Skeletal muscle tissue (tissue), 4 donors: ENCODE measurements around the gene SAPCD1. TPM values are rescaled to one million over a fixed set of nuclear protein-coding genes. Genes with fewer than 3 reads are reported as not detected.

Experiments
- H3K27ac ChIP-seq: one replicate; pipeline ENCODE4 v1.7.0; 2013; ENCODE audit warnings: mild to moderate bottlenecking, low read depth, low read length, inconsistent platforms
- H3K27me3 ChIP-seq, 3 donors: one replicate each; pipeline ENCODE4 v1.7.0; 2013; ENCODE audit warnings: low read length in 3 of 3; ENCODE audit not compliant: control insufficient read depth in 3 of 3, insufficient read depth in 3 of 3
- H3K36me3 ChIP-seq, 3 donors: one replicate each; pipeline ENCODE4 v1.7.0; 2013; ENCODE audit warnings: low read length in 3 of 3; ENCODE audit not compliant: control insufficient read depth in 3 of 3, insufficient read depth in 3 of 3
- H3K4me1 ChIP-seq, 3 donors: one replicate each; pipeline ENCODE4 v1.7.0; 2013; ENCODE audit warnings: low read length in 3 of 3, mild to moderate bottlenecking in 3 of 3; ENCODE audit not compliant: control insufficient read depth in 3 of 3, insufficient read depth in 3 of 3
- H3K4me3 ChIP-seq, 3 donors: one replicate each; pipeline ENCODE4 v1.7.0; 2013; ENCODE audit warnings: low read length in 3 of 3
- H3K9ac ChIP-seq, 3 donors: one replicate each; pipeline ENCODE4 v1.7.0; 2013; ENCODE audit warnings: low read length in 3 of 3, mild to moderate bottlenecking in 3 of 3, moderate library complexity in 2 of 3, low read depth in 1 of 3
- H3K9me3 ChIP-seq, 3 donors: one replicate each; pipeline ENCODE4 v1.7.0; 2013; ENCODE audit warnings: low read length in 3 of 3; ENCODE audit not compliant: control insufficient read depth in 3 of 3
- total RNA-seq: library from RNA; depleted of rRNA; stranded (reverse); fragments of >200 nt; gene quantifications from one replicate; pipeline ENCODE4 v1.2.3, GENCODE V29; 2014
- donor health status: Osteomylitis.

Gene SAPCD1
- total RNA-seq, 1 donor from 2014 or later = 1.0 TPM

GRCh38 chr6:31729979-31730630 lies 32.4 kb upstream of the SAPCD1 start:
- Histone ChIP-seq H3K4me1 (peaks cover 28 to 30% (median 29%) of the 10 kb centered on the region in 3 donors), H3K27ac (peak overlapping the region; percentile 95), H3K4me3 (peak overlapping the region; percentile 80 to 88 (median 81)), H3K36me3 (peaks cover 13 to 34% (median 24%) of the 10 kb centered on the region in 3 donors), H3K9ac (peak overlapping the region; percentile 81 to 86 (median 84)), H3K27me3 (peaks cover 0 to 2% (median 0%) of the 10 kb centered on the region in 3 donors), H3K9me3 (no peaks in the 10 kb centered on the region)

GRCh38 chr6:31730631-31731086 lies 31.8 kb upstream of the SAPCD1 start:
- peak overlapping the region; percentile 40 for H3K27ac ChIP-seq
- H3K9ac ChIP-seq = peak overlapping the region in 1 of 3 donors; percentile 86
- peaks cover 0 to 7% (median 0%) of the 10 kb centered on the region in 3 donors for H3K27me3 ChIP-seq
- no peaks in the 10 kb centered on the region for H3K9me3 ChIP-seq
- H3K36me3 ChIP-seq = peaks cover 13 to 34% (median 24%) of the 10 kb centered on the region in 3 donors
- peaks cover 29 to 33% (median 30%) of the 10 kb centered on the region in 3 donors for H3K4me1 ChIP-seq
- peak overlapping the region in 1 of 3 donors; percentile 88 for H3K4me3 ChIP-seq

GRCh38 chr6:31732029-31732428 lies 30.4 kb upstream of the SAPCD1 start:
- no peak overlapping the region for H3K27ac ChIP-seq
- no peak overlapping the region for H3K4me3 ChIP-seq
- H3K9ac ChIP-seq = no peak overlapping the region
- peaks cover 30 to 43% (median 35%) of the 10 kb centered on the region in 3 donors for H3K4me1 ChIP-seq
- H3K27me3 ChIP-seq = peaks cover 0 to 14% (median 0%) of the 10 kb centered on the region in 3 donors
- no peaks in the 10 kb centered on the region for H3K9me3 ChIP-seq
- peaks cover 9 to 23% (median 16%) of the 10 kb centered on the region in 3 donors for H3K36me3 ChIP-seq

GRCh38 chr6:31733734-31734133 lies 28.7 kb upstream of the SAPCD1 start:
- Histone ChIP-seq H3K4me3 (peak overlapping the region in 1 of 3 donors; percentile 65), H3K27ac (peak overlapping the region; percentile 81), H3K9me3 (no peaks in the 10 kb centered on the region), H3K4me1 (peaks cover 35 to 45% (median 38%) of the 10 kb centered on the region in 3 donors), H3K36me3 (peaks cover 4 to 19% (median 14%) of the 10 kb centered on the region in 3 donors), H3K27me3 (peaks cover 0 to 14% (median 0%) of the 10 kb centered on the region in 3 donors), H3K9ac (no peak overlapping the region)

- H3K36me3 ChIP-seq = peaks cover 4 to 19% (median 14%) of the 10 kb centered on the region in 3 donors
- H3K27me3 ChIP-seq = peaks cover 0 to 14% (median 0%) of the 10 kb centered on the region in 3 donors
- H3K9ac ChIP-seq = peak overlapping the region; percentile 73 to 87 (median 82)
- H3K9me3 ChIP-seq = no peaks in the 10 kb centered on the region
- peaks cover 33 to 45% (median 36%) of the 10 kb centered on the region in 3 donors for H3K4me1 ChIP-seq
- H3K27ac ChIP-seq = peak overlapping the region; percentile 81
- H3K4me3 ChIP-seq = peak overlapping the region; percentile 65 to 92 (median 79)
Observed at GRCh38 chr6:31734247-31734820, 28.1 kb upstream of the SAPCD1 start.

- Histone ChIP-seq H3K9me3 (no peaks in the 10 kb centered on the region), H3K36me3 (peaks cover 4 to 19% (median 14%) of the 10 kb centered on the region in 3 donors), H3K4me1 (peaks cover 29 to 48% (median 36%) of the 10 kb centered on the region in 3 donors), H3K27ac (peak overlapping the region; percentile 81), H3K4me3 (peak overlapping the region; percentile 65 to 92 (median 79)), H3K27me3 (peaks cover 0 to 14% (median 0%) of the 10 kb centered on the region in 3 donors), H3K9ac (peak overlapping the region; percentile 73 to 87 (median 82))
Observed at GRCh38 chr6:31734821-31735406, 27.5 kb upstream of the SAPCD1 start.

GRCh38 chr6:31736021-31736767 lies 26.3 kb upstream of the SAPCD1 start, which contains the start of gene CLIC1:
TSS of gene CLIC1 (minus strand) at chr6:31736530. CDS start at chr6:31736300, 230 bp downstream.
- H3K4me1 ChIP-seq = peaks cover 34 to 47% (median 41%) of the 10 kb centered on the region in 3 donors
- peak within 1 kb of the TSS; percentile 73 to 87 (median 82) for H3K9ac ChIP-seq
- H3K4me3 ChIP-seq = peak within 1 kb of the TSS; percentile 65 to 92 (median 79)
- peaks cover 4 to 16% (median 14%) of the 10 kb centered on the region in 3 donors for H3K36me3 ChIP-seq
- H3K27ac ChIP-seq = peak within 1 kb of the TSS; percentile 81
- H3K27me3 ChIP-seq = peaks cover 0 to 14% (median 0%) of the 10 kb centered on the region in 3 donors
- no peaks in the 10 kb centered on the region for H3K9me3 ChIP-seq

GRCh38 chr6:31736768-31737314 lies 25.6 kb upstream of the SAPCD1 start:
- peaks cover 4 to 16% (median 14%) of the 10 kb centered on the region in 3 donors for H3K36me3 ChIP-seq
- peak overlapping the region; percentile 65 to 92 (median 79) for H3K4me3 ChIP-seq
- H3K27ac ChIP-seq = peak overlapping the region; percentile 81
- H3K27me3 ChIP-seq = peaks cover 0 to 14% (median 0%) of the 10 kb centered on the region in 3 donors
- peaks cover 34 to 47% (median 41%) of the 10 kb centered on the region in 3 donors for H3K4me1 ChIP-seq
- H3K9me3 ChIP-seq = no peaks in the 10 kb centered on the region
- peak overlapping the region; percentile 55 to 87 (median 73) for H3K9ac ChIP-seq
